Stimulated activated CD8-positive, alpha-beta memory T cell treated with anti-CD3 and anti-CD28 coated beads, Interleukin-15, amount 100 ng/mL, for 48 hours (primary cell): Measurements from ENCODE around the gene PTGER3.
"Not testable (repeated sequence)": the region's sequence is repeated elsewhere in the genome, so short reads cannot be mapped to it uniquely, and the experiment has no call there.

Source experiments
- DNase-seq, 2 donors: peaks; one replicate each; pipeline ENCODE4 v3.0.0-alpha.2; 2020; ENCODE audit warnings: low read depth in 2 of 2

Gene PTGER3

GRCh38 chr1:71002709-71003475 is 44.7 kb downstream of the PTGER3 start:
- DNase-seq: no peak

- DNase-seq: no peak
These were observed 46.0 kb downstream of the PTGER3 start for GRCh38 chr1:71001624-71002023.

- no peak for DNase-seq
These were observed 49.8 kb downstream of the PTGER3 start for GRCh38 chr1:70997793-70998192.

- no peak for DNase-seq
These were observed 52.8 kb downstream of the PTGER3 start for GRCh38 chr1:70994753-70995268.

GRCh38 chr1:70993798-70994197 is 53.8 kb downstream of the PTGER3 start:
- DNase-seq: no peak

- no peak for DNase-seq
These were observed 55.1 kb downstream of the PTGER3 start for GRCh38 chr1:70992521-70992920.

GRCh38 chr1:70990469-70991253 is 57.0 kb downstream of the PTGER3 start:
- no peak for DNase-seq

- no peak for DNase-seq
These were observed 60.1 kb downstream of the PTGER3 start for GRCh38 chr1:70987497-70987896.

- not testable (repeated sequence) for DNase-seq
These were observed 61.8 kb downstream of the PTGER3 start for GRCh38 chr1:70985776-70986225.

GRCh38 chr1:70985278-70985677 is 62.3 kb downstream of the PTGER3 start:
- not testable (repeated sequence) for DNase-seq

- no peak for DNase-seq
These were observed 67.3 kb downstream of the PTGER3 start for GRCh38 chr1:70980361-70980760.

- no peak for DNase-seq
These were observed 67.7 kb downstream of the PTGER3 start for GRCh38 chr1:70979881-70980280.

GRCh38 chr1:70979313-70979712 is 68.3 kb downstream of the PTGER3 start:
- no peak for DNase-seq

- DNase-seq: no peak
These were observed 69.0 kb downstream of the PTGER3 start for GRCh38 chr1:70978623-70979022.

- DNase-seq: no peak
These were observed 70.0 kb downstream of the PTGER3 start for GRCh38 chr1:70977575-70977974.

- DNase-seq: no peak
These were observed 70.6 kb downstream of the PTGER3 start for GRCh38 chr1:70977041-70977440.

GRCh38 chr1:70973754-70974153 is 73.9 kb downstream of the PTGER3 start:
- no peak for DNase-seq

- DNase-seq: no peak
These were observed 77.2 kb downstream of the PTGER3 start for GRCh38 chr1:70970407-70970806.

- DNase-seq: no peak
These were observed 81.5 kb downstream of the PTGER3 start for GRCh38 chr1:70966018-70966638.

- no peak for DNase-seq
These were observed 84.2 kb downstream of the PTGER3 start for GRCh38 chr1:70963374-70963773.

- DNase-seq: no peak
These were observed 86.1 kb downstream of the PTGER3 start for GRCh38 chr1:70961374-70961975.
